ENCODE data around the gene IMPG1.

DNA sequence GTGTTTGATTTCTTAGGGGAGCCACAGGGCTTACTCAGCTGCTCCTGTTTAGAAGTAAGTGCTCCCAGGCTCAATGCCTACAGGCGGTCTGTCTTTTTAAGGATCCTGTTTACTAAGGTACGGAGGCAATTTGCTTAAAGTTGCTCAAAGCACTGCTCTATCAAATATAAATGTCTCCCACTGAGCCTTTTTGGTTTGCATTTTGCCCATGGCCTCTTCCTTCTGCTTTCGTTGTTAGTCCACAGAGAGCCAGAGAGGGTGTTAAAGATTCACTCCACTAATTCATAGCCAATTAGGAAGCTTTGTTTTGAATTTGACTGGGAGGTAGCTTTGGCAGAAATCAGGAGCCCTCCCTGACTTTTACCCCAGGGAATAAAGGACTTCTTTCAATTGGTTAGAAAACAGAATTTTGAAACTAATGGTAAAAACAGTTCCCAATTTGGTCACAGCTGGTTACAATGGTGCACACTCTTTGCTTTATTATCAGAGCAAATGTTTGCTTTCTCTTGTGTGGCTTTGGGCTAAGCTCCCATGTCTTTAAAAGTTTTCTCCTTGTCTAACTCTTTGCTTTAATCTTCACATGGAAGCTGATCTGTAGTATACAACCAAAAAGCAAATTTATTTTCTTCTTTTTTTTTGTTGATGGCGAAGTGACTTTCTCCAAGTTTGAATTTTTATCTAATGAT, 126.2 kb downstream of the IMPG1 start:
- TF ChIP-seq, protein P1, sequence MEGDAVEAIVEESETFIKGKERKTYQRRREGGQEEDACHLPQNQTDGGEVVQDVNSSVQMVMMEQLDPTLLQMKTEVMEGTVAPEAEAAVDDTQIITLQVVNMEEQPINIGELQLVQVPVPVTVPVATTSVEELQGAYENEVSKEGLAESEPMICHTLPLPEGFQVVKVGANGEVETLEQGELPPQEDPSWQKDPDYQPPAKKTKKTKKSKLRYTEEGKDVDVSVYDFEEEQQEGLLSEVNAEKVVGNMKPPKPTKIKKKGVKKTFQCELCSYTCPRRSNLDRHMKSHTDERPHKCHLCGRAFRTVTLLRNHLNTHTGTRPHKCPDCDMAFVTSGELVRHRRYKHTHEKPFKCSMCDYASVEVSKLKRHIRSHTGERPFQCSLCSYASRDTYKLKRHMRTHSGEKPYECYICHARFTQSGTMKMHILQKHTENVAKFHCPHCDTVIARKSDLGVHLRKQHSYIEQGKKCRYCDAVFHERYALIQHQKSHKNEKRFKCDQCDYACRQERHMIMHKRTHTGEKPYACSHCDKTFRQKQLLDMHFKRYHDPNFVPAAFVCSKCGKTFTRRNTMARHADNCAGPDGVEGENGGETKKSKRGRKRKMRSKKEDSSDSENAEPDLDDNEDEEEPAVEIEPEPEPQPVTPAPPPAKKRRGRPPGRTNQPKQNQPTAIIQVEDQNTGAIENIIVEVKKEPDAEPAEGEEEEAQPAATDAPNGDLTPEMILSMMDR (IDR thresholded peaks at IDR 0.05; ENCODE audit: control extremely low read depth in 1 of 3, insufficient read depth in 1 of 3, low read depth in 1 of 3, low read length in 3 of 3), result no peak
- no peak for TF ChIP-seq JUN (IDR thresholded peaks at IDR 0.05; ENCODE audit: low read depth, low read length)
- TF ChIP-seq RFX5 (IDR thresholded peaks at IDR 0.05; ENCODE audit: borderline replicate concordance, low read depth, low read length), result no peak
- TF ChIP-seq EGR1 (IDR thresholded peaks at IDR 0.05; ENCODE audit: borderline replicate concordance, low read depth, low read length), result no peak
- no peak for TF ChIP-seq ZNF274 (IDR thresholded peaks at IDR 0.05; ENCODE audit: borderline replicate concordance, extremely low read depth, low read length)
- no peak for TF ChIP-seq RXRA (IDR thresholded peaks at IDR 0.05; ENCODE audit: insufficient read depth, low read depth, low read length)
